Measurements from ENCODE around the gene YPEL1. TPM values are rescaled to one million over a fixed set of nuclear protein-coding genes. Genes with fewer than 3 reads are reported as not detected.

YPEL1 gene
- total RNA-seq, 1 donor from 2014 or later: 19.5 TPM

DNA sequence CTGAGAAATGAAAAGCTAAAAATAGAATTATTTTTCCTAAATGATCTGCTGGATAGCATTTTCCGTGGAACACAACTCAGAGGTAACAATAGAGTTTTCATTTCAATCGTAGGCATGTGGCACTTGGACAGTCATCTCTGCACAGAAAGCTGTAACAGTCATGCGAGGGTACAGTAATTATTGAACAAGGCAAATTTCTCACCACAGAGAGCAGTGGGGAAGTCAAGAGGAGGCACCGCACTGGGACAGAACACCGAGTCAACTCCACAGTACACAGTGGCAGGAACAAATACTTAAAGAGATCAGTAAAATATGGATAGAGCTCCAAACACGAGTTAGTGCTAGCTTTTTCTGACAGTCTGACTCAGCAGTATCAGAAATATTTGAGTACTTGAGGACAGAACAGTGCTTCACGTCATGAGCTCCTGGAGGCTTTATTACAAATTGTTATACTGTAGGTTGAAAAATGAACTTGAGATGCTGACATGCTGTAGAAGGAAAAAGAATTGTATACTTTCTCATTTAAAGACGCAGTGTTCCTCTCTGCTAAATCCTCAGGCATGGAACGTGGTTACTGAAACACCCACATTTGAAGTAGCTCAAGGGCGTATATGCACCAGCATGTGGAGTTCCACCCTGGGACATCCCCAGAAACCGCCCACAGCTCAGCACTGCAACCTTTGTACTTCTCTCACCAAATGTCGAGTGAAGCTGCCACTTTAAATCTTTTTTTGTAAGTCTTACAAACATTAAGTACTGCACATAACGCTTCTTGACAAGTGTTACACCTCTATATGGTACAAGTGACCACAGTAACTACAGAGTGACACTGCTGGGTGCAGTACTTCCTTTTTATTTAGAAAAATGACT is 27.4 kb upstream of the YPEL1 start:
- no peaks in the 10 kb centered on the region for H3K4me1 Mint-ChIP-seq
- TF ChIP-seq, protein P1, sequence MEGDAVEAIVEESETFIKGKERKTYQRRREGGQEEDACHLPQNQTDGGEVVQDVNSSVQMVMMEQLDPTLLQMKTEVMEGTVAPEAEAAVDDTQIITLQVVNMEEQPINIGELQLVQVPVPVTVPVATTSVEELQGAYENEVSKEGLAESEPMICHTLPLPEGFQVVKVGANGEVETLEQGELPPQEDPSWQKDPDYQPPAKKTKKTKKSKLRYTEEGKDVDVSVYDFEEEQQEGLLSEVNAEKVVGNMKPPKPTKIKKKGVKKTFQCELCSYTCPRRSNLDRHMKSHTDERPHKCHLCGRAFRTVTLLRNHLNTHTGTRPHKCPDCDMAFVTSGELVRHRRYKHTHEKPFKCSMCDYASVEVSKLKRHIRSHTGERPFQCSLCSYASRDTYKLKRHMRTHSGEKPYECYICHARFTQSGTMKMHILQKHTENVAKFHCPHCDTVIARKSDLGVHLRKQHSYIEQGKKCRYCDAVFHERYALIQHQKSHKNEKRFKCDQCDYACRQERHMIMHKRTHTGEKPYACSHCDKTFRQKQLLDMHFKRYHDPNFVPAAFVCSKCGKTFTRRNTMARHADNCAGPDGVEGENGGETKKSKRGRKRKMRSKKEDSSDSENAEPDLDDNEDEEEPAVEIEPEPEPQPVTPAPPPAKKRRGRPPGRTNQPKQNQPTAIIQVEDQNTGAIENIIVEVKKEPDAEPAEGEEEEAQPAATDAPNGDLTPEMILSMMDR (conservative IDR thresholded peaks at IDR 0.05): no peak
- H3K36me3 Mint-ChIP-seq (ENCODE audit: low read depth): peaks cover 12% of the 10 kb centered on the region
- H3K9me3 Mint-ChIP-seq: no peaks in the 10 kb centered on the region
- no peak for DNase-seq (ENCODE audit: low read depth, low spot score)
- H3K4me3 Mint-ChIP-seq: no peak overlapping the region
- H3K27ac Mint-ChIP-seq (ENCODE audit: unreplicated experiment): no peak overlapping the region
- H3K27me3 Mint-ChIP-seq (ENCODE audit: low read depth): no peaks in the 10 kb centered on the region

DNA sequence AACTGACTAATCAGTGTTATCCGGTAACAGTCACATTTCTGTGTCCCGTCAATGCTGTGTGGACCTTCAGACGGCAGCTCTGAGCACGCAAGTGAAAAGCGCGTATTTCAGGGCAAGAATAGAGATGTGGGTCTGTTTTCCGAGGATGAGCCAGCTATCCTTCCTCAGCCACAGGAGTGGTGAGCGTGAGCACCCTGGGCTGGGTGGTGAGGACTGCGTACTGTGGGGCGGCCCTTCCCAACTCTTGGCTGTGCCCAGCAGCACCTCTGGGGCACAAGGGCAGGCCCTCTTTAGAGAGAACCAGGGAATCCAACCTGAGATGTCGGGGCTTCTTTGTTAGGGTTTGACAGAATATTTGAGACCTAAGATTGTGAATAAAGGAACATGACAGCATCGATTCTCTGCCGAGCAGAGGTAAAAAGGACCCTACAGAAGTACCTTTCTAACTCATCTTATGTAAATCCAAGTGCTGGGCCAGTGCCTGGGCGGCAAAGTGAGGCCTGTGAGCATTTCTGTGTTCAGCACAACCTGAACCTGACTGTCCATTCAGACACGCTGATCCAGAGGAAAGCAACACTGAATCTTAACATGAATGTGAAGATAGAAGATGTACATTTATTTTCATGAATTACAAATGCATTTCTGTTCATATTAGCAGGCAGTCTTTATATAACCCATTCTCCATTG is 26.5 kb upstream of the YPEL1 start:
- H3K27me3 Mint-ChIP-seq (ENCODE audit: low read depth): no peaks in the 10 kb centered on the region
- TF ChIP-seq, protein P1 (conservative IDR thresholded peaks at IDR 0.05): no peak
- no peak for DNase-seq (ENCODE audit: low read depth, low spot score)
- H3K9me3 Mint-ChIP-seq: no peaks in the 10 kb centered on the region
- H3K4me1 Mint-ChIP-seq: no peaks in the 10 kb centered on the region
- H3K27ac Mint-ChIP-seq (ENCODE audit: unreplicated experiment): no peak overlapping the region
- H3K36me3 Mint-ChIP-seq (ENCODE audit: low read depth): peaks cover 12% of the 10 kb centered on the region
- no peak overlapping the region for H3K4me3 Mint-ChIP-seq

DNA sequence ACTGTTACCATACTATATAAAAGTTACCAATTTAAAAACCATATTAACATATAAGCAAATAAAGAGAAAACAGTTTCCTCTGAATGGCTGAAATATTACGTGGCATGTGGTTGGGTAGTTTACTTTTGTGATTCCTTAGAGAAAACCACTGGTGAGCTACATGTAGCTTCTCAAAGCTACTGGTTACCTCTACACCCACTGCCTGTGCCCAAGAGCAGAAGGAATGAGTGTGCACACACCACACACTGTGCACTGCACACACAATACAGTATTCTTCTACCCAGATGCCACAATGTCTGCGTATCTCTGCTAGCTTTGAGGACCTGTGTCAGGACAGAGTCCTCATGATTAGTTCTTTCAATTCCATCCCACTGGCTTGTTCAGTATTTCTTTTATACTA is 25.5 kb upstream of the YPEL1 start:
- no peak for DNase-seq (ENCODE audit: low read depth, low spot score)
- H3K4me1 Mint-ChIP-seq: no peaks in the 10 kb centered on the region
- H3K27me3 Mint-ChIP-seq (ENCODE audit: low read depth): no peaks in the 10 kb centered on the region
- H3K36me3 Mint-ChIP-seq (ENCODE audit: low read depth): peaks cover 6% of the 10 kb centered on the region
- H3K4me3 Mint-ChIP-seq: no peak overlapping the region
- H3K27ac Mint-ChIP-seq (ENCODE audit: unreplicated experiment): no peak overlapping the region
- TF ChIP-seq, protein P1 (conservative IDR thresholded peaks at IDR 0.05): no peak
- H3K9me3 Mint-ChIP-seq: no peaks in the 10 kb centered on the region

DNA sequence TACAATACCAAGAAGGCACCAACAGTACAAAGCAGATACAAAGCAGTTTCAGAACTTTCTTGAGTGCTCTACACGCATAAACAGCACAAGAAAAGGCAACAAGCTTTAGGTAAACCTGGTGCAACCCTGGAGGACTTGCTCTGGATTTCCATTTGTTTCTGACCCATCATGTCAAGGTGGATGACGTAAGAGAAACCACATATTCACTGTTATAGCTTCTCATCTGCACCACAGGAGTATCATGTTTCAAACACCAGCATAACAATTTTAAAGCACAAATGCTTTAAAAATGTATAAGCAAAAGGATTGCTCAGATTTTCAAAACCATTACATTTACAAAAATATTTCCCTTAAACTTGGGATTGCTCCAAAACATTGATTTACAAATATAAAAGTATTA is 25.0 kb upstream of the YPEL1 start:
- Mint-ChIP-seq H3K9me3 (no peaks in the 10 kb centered on the region), H3K27ac (ENCODE audit: unreplicated experiment) (no peak overlapping the region), H3K4me3 (no peak overlapping the region), H3K27me3 (ENCODE audit: low read depth) (no peaks in the 10 kb centered on the region), H3K4me1 (peaks cover 4% of the 10 kb centered on the region), H3K36me3 (ENCODE audit: low read depth) (peaks cover 6% of the 10 kb centered on the region)
- TF ChIP-seq, protein P1 (conservative IDR thresholded peaks at IDR 0.05): no peak
- no peak for DNase-seq (ENCODE audit: low read depth, low spot score)

DNA sequence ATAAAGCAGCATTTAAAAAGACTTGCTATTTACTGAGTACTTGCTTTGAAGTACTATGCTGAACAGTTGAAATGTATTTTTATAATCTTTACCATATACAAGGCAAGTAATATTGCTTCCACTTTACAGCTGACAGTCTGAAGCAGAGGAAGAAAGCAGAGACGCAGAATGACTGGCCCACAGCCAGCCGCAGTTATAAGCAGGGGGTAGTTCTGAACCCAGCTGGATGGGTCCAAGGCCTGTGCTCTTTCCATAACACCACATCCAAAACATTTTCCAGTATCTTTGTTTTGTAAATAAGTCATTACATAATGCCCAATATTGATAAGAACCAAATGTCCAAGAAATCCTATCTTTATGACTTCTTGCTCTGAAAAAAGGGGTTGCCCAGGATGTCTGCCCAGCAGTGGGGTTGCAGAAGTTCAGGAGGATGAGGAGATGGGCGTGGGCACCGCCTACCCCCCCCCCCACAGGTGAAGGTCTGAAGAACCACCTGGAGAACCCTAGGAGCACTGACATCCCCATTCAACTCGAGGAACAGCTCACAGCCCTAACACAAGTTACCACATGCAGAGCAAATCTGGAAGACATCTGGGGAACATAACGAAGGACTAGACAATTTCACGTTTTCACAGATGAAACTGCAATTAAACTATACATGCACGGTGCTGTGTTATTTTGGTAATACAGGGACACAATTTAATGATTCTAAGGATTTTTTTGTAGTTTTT is 24.2 kb upstream of the YPEL1 start:
- peaks cover 4% of the 10 kb centered on the region for H3K27me3 Mint-ChIP-seq (ENCODE audit: low read depth)
- TF ChIP-seq, protein P1 (conservative IDR thresholded peaks at IDR 0.05): no peak
- H3K27ac Mint-ChIP-seq (ENCODE audit: unreplicated experiment): no peak overlapping the region
- H3K9me3 Mint-ChIP-seq: no peaks in the 10 kb centered on the region
- H3K4me3 Mint-ChIP-seq: no peak overlapping the region
- peaks cover 11% of the 10 kb centered on the region for H3K4me1 Mint-ChIP-seq
- peaks cover 6% of the 10 kb centered on the region for H3K36me3 Mint-ChIP-seq (ENCODE audit: low read depth)
- DNase-seq (ENCODE audit: low read depth, low spot score): no peak

Data from neural crest cell (in vitro differentiated cells).